Esophagus squamous epithelium (tissue), 5 donors: Measurements from ENCODE around the gene RFX8. TPM values are rescaled to one million over a fixed set of nuclear protein-coding genes. Genes with fewer than 3 reads are reported as not detected.

ENCODE experiments used
- DNase-seq: peaks from one replicate; lab custom pipeline; 2025; lab: John Stamatoyannopoulos, UW
- H3K27ac ChIP-seq, 4 donors: fragments of 200-600 bp; sonication (generic); one replicate each; pipeline ENCODE4 v1.5.1; 2016 to 2019; ENCODE audit warnings: mild to moderate bottlenecking in 1 of 4
- H3K27me3 ChIP-seq, 4 donors: fragments of 200-600 bp; sonication (generic); 1 replicate in 3 of 4; 2 replicates in 1 of 4; pipeline versions ENCODE4 v1.5.1 to v1.6.0; 2017 to 2021; ENCODE audit warnings: antibody characterized with exemption in 1 of 4
- H3K36me3 ChIP-seq, 3 donors: fragments of 200-600 bp; sonication (generic); one replicate each; pipeline ENCODE4 v1.5.1; 2016 to 2019
- H3K4me1 ChIP-seq, 3 donors: fragments of 200-600 bp; sonication (generic); one replicate each; pipeline ENCODE4 v1.5.1; 2017 to 2019
- H3K4me3 ChIP-seq, 4 donors: fragments of 200-600 bp; sonication (generic); 1 replicate in 3 of 4; 2 replicates in 1 of 4; pipeline ENCODE4 v1.5.1; 2016 to 2019; ENCODE audit warnings: mild to moderate bottlenecking in 2 of 4, moderate library complexity in 1 of 4
- H3K9me3 ChIP-seq, 3 donors: fragments of 200-600 bp; sonication (generic); one replicate each; pipeline ENCODE4 v1.5.1; 2016 to 2019
- CTCF ChIP-seq, 6 experiments: fragments of 450-650 bp in 4 of 6; fragments of 200-600 bp in 2 of 6; sonication (generic) in 2 of 6; IDR thresholded peaks; one replicate each; pipeline ENCODE4 v1.5.1; 2016 to 2019; ENCODE audit warnings: antibody characterized with exemption in 6 of 6, mild to moderate bottlenecking in 4 of 6, moderate library complexity in 4 of 6
- POLR2A ChIP-seq, 4 donors: fragments of 450-650 bp; IDR thresholded peaks; one replicate each; pipeline ENCODE4 v1.6.1; 2017; ENCODE audit warnings: antibody characterized with exemption in 4 of 4, mild to moderate bottlenecking in 4 of 4, moderate library complexity in 3 of 4
- WGBS, 2 donors: methylation state at CpG; one replicate each; pipeline ENCODE4 v1.1.5; 2018; 5-methylcytosine and 5-hydroxymethylcytosine counted together
- intact Hi-C: fragments of 100-400 bp; cut with DNase I; formaldehyde crosslinking; loops from one replicate; pipeline ENCODE4 v1.15.0; 2022
- total RNA-seq, 4 donors: library from RNA; depleted of rRNA; stranded (reverse); fragments of >200 nt; gene quantifications; one replicate each; pipeline ENCODE4 v1.1.0, GENCODE V29; 2016
- donor health status: DM: yes; HTN: yes; CAD: no.

RFX8 gene
- total RNA-seq, 4 donors from 2014 or later = 0.57 TPM; not detected in 3

- WGBS, 2 donors = 40 to 78% methylated on average over 1 to 3 of the region's 5 CpGs
- TF ChIP-seq POLR2A (IDR thresholded peaks at IDR 0.05) = no peak
- no peak for TF ChIP-seq CTCF (IDR thresholded peaks at IDR 0.05)
- intact Hi-C loops = no loop called here
Measured at GRCh38 chr2:101502095-101502494, 27.2 kb upstream of the RFX8 start.

GRCh38 chr2:101501443-101501842 is 26.5 kb upstream of the RFX8 start:
- TF ChIP-seq CTCF (IDR thresholded peaks at IDR 0.05) (no peak), POLR2A (IDR thresholded peaks at IDR 0.05) (no peak)
- H3K4me3 ChIP-seq = no peak overlapping the region
- H3K27me3 ChIP-seq = no peaks in the 10 kb centered on the region
- no peak for DNase-seq
- H3K9me3 ChIP-seq = no peaks in the 10 kb centered on the region
- H3K36me3 ChIP-seq = no peaks in the 10 kb centered on the region
- H3K4me1 ChIP-seq = peaks cover 0 to 12% (median 0%) of the 10 kb centered on the region in 3 donors
- intact Hi-C loops = no loop called here
- H3K27ac ChIP-seq = no peak overlapping the region
- 37 to 66% methylated on average over 3 of the region's 3 CpGs for WGBS, 2 donors

More at GRCh38 chr2:101502095-101502494, 27.2 kb upstream of the RFX8 start:
- Histone ChIP-seq H3K27me3 (no peaks in the 10 kb centered on the region), H3K36me3 (no peaks in the 10 kb centered on the region), H3K4me1 (peaks cover 0 to 12% (median 0%) of the 10 kb centered on the region in 3 donors), H3K4me3 (no peak overlapping the region), H3K27ac (no peak overlapping the region), H3K9me3 (no peaks in the 10 kb centered on the region)
- no peak for DNase-seq

- 30 to 33% methylated on average over 5 of the region's 5 CpGs for WGBS, 2 donors
- peaks cover 0 to 12% (median 0%) of the 10 kb centered on the region in 3 donors for H3K4me1 ChIP-seq
- no peaks in the 10 kb centered on the region for H3K27me3 ChIP-seq
- no peaks in the 10 kb centered on the region for H3K36me3 ChIP-seq
- no peaks in the 10 kb centered on the region for H3K9me3 ChIP-seq
- no peak overlapping the region for H3K4me3 ChIP-seq
- intact Hi-C loops = no loop called here
- H3K27ac ChIP-seq = peak overlapping the region in 1 of 4 donors; percentile 42
- DNase-seq = no peak
- TF ChIP-seq POLR2A (IDR thresholded peaks at IDR 0.05) (no peak), CTCF (IDR thresholded peaks at IDR 0.05) (no peak)
Measured at GRCh38 chr2:101500860-101501259, 25.9 kb upstream of the RFX8 start.

- Histone ChIP-seq H3K4me1 (peaks cover 0 to 12% (median 0%) of the 10 kb centered on the region in 3 donors), H3K36me3 (no peaks in the 10 kb centered on the region), H3K27me3 (no peaks in the 10 kb centered on the region), H3K4me3 (no peak overlapping the region), H3K9me3 (no peaks in the 10 kb centered on the region), H3K27ac (peak overlapping the region in 1 of 4 donors; percentile 42)
- WGBS, 2 donors = 52 to 60% methylated on average over 2 of the region's 2 CpGs
- DNase-seq = no peak
- intact Hi-C loops = no loop called here
- no peak for TF ChIP-seq CTCF (IDR thresholded peaks at IDR 0.05)
- no peak for TF ChIP-seq POLR2A (IDR thresholded peaks at IDR 0.05)
Measured at GRCh38 chr2:101500180-101500579, 25.3 kb upstream of the RFX8 start.

- peaks cover 0 to 11% (median 0%) of the 10 kb centered on the region in 3 donors for H3K4me1 ChIP-seq
- WGBS, 2 donors = 82 to 91% methylated on average over 4 of the region's 4 CpGs
Measured at GRCh38 chr2:101496279-101496678, 21.4 kb upstream of the RFX8 start.

More at GRCh38 chr2:101496279-101496678, 21.4 kb upstream of the RFX8 start:
- TF ChIP-seq POLR2A (IDR thresholded peaks at IDR 0.05) (no peak), CTCF (IDR thresholded peaks at IDR 0.05) (no peak)
- H3K4me3 ChIP-seq = no peak overlapping the region
- no peaks in the 10 kb centered on the region for H3K27me3 ChIP-seq
- no peaks in the 10 kb centered on the region for H3K36me3 ChIP-seq
- H3K27ac ChIP-seq = no peak overlapping the region
- DNase-seq = no peak
- intact Hi-C loops = no loop called here
- H3K9me3 ChIP-seq = no peaks in the 10 kb centered on the region
